Liver (tissue), 9 donors: ENCODE measurements around the gene RNF217. TPM values are rescaled to one million over a fixed set of nuclear protein-coding genes. Genes with fewer than 3 reads are reported as not detected.

Experiments
- DNase-seq: peaks from one replicate; pipeline ENCODE4 v3.0.0-alpha.2; 2017; ENCODE audit warnings: low spot score
- H3K27ac ChIP-seq, 2 donors: one replicate each; pipeline ENCODE4 v1.7.0; 2013; ENCODE audit warnings: inconsistent platforms in 2 of 2, low read length in 2 of 2, control low read depth in 1 of 2, low read depth in 1 of 2, mild to moderate bottlenecking in 1 of 2
- H3K27me3 ChIP-seq, 4 donors: one replicate each; pipeline versions ENCODE4 v1.6.1 to v1.7.0; 2013; ENCODE audit warnings: low read length in 3 of 4, inconsistent platforms in 1 of 4, mild to moderate bottlenecking in 1 of 4, moderate library complexity in 1 of 4; ENCODE audit not compliant: control insufficient read depth in 4 of 4, insufficient read depth in 4 of 4
- H3K36me3 ChIP-seq, 4 donors: one replicate each; pipeline versions ENCODE4 v1.6.1 to v1.7.0; 2013; ENCODE audit warnings: low read length in 3 of 4, mild to moderate bottlenecking in 3 of 4, low read depth in 1 of 4, moderate library complexity in 1 of 4; ENCODE audit not compliant: control insufficient read depth in 4 of 4, insufficient read depth in 3 of 4
- H3K4me1 ChIP-seq, 4 donors: one replicate each; pipeline versions ENCODE4 v1.6.1 to v1.7.0; 2013; ENCODE audit warnings: low read length in 3 of 4, mild to moderate bottlenecking in 3 of 4, moderate library complexity in 1 of 4; ENCODE audit not compliant: control insufficient read depth in 4 of 4, insufficient read depth in 4 of 4
- H3K4me3 ChIP-seq, 3 donors: one replicate each; pipeline versions ENCODE4 v1.6.1 to v1.7.0; 2013; ENCODE audit warnings: low read length in 3 of 3, control low read depth in 1 of 3, low read depth in 1 of 3, mild to moderate bottlenecking in 1 of 3
- H3K9ac ChIP-seq, 2 donors: one replicate each; pipeline ENCODE4 v1.7.0; 2013; ENCODE audit warnings: low read length in 2 of 2, mild to moderate bottlenecking in 2 of 2, moderate library complexity in 2 of 2, control low read depth in 1 of 2, low read depth in 1 of 2
- H3K9me3 ChIP-seq, 4 donors: one replicate each; pipeline versions ENCODE4 v1.6.1 to v1.7.0; 2013; ENCODE audit warnings: low read length in 3 of 4; ENCODE audit not compliant: control insufficient read depth in 4 of 4
- ATF3 ChIP-seq: IDR thresholded peaks from 2 replicates; pipeline ENCODE4 v1.6.1; 2016; ENCODE audit warnings: antibody characterized with exemption
- EGR1 ChIP-seq, 2 donors: IDR thresholded peaks; 2 replicates each; pipeline ENCODE4 v1.6.1; 2016 to 2018; ENCODE audit warnings: antibody characterized with exemption in 2 of 2, low read depth in 2 of 2
- FOXA1 ChIP-seq: IDR thresholded peaks from 2 replicates; pipeline ENCODE4 v1.6.1; 2016; ENCODE audit warnings: antibody characterized with exemption
- FOXA2 ChIP-seq: IDR thresholded peaks from 2 replicates; pipeline ENCODE4 v1.6.1; 2016; ENCODE audit warnings: antibody characterized with exemption
- GABPA ChIP-seq, 2 donors: IDR thresholded peaks in 1 of 2; conservative IDR thresholded peaks in 1 of 2; 2 replicates each; pipeline ENCODE4 v1.6.1; 2016; ENCODE audit warnings: antibody characterized with exemption in 2 of 2, mild to moderate bottlenecking in 1 of 2, moderate library complexity in 1 of 2
- HNF4A ChIP-seq, 2 donors: conservative IDR thresholded peaks; 2 replicates each; pipeline ENCODE4 v1.6.1; 2016; ENCODE audit warnings: antibody characterized with exemption in 2 of 2, mild to moderate bottlenecking in 2 of 2
- HNF4G ChIP-seq: IDR thresholded peaks from 2 replicates; pipeline ENCODE4 v1.6.1; 2016; ENCODE audit warnings: antibody characterized with exemption
- JUND ChIP-seq, 2 donors: IDR thresholded peaks; 2 replicates each; pipeline ENCODE4 v1.6.1; 2016; ENCODE audit warnings: antibody characterized with exemption in 2 of 2
- NR2F2 ChIP-seq: IDR thresholded peaks from 2 replicates; pipeline ENCODE4 v1.6.1; 2016; ENCODE audit warnings: antibody characterized with exemption
- RAD21 ChIP-seq, 2 donors: IDR thresholded peaks; 2 replicates each; pipeline ENCODE4 v1.6.1; 2016; ENCODE audit warnings: antibody characterized with exemption in 2 of 2, mild to moderate bottlenecking in 2 of 2
- REST ChIP-seq: IDR thresholded peaks from 2 replicates; pipeline ENCODE4 v1.6.1; 2016; ENCODE audit warnings: antibody characterized with exemption, mild to moderate bottlenecking
- RXRA ChIP-seq, 2 donors: IDR thresholded peaks; 2 replicates each; pipeline ENCODE4 v1.6.1; 2017 to 2018; ENCODE audit warnings: antibody characterized with exemption in 2 of 2, mild to moderate bottlenecking in 1 of 2
- SP1 ChIP-seq: IDR thresholded peaks from 2 replicates; pipeline ENCODE4 v1.6.1; 2018; ENCODE audit warnings: antibody characterized with exemption, mild to moderate bottlenecking
- TAF1 ChIP-seq: conservative IDR thresholded peaks from 2 replicates; pipeline ENCODE4 v1.6.1; 2016; ENCODE audit warnings: antibody characterized with exemption, mild to moderate bottlenecking
- YY1 ChIP-seq: IDR thresholded peaks from 2 replicates; pipeline ENCODE4 v1.6.1; 2016; ENCODE audit warnings: antibody characterized with exemption, mild to moderate bottlenecking
- ZBTB33 ChIP-seq: IDR thresholded peaks from 2 replicates; pipeline ENCODE4 v1.6.1; 2016; ENCODE audit warnings: antibody characterized with exemption
- WGBS: extraction: QIAGEN DNeasy Blood & Tissue Kit; methylation state at CpG from one replicate; pipeline ENCODE4 v1.1.7; 2013; 5-methylcytosine and 5-hydroxymethylcytosine counted together
- polyA plus RNA-seq, 2 donors: library from polyadenylated mRNA; stranded (reverse) in 1 of 2; unstranded in 1 of 2; fragments of 200-250 nt in 1 of 2; fragments of >200 nt in 1 of 2; fragmentation: Nextera tagmentation in 1 of 2; extraction: Ambion mirVana in 1 of 2; gene quantifications; one replicate each; pipeline versions ENCODE4 v1.2.1 to v1.2.3, GENCODE V29; 2013 to 2015
- total RNA-seq, 2 donors: library from RNA; depleted of rRNA; stranded (reverse); fragments of >200 nt; gene quantifications; one replicate each; pipeline ENCODE4 v1.2.3, GENCODE V29; 2014
- TF ChIP-seq, protein P1 (sequence below): fragments of 150-350 bp; IDR thresholded peaks from 2 replicates; pipeline ENCODE4 v1.5.1; 2017; ENCODE audit warnings: improper control_type of control experiment, low read depth, low read length; ENCODE audit not compliant: missing input control
- TF ChIP-seq, protein P2 (sequence below): IDR thresholded peaks from 2 replicates; pipeline ENCODE4 v1.6.1; 2016; ENCODE audit warnings: antibody characterized with exemption
- donor health status: healthy.
- donor health status: healthy.
- donor health status: healthy.
- donor health status: healthy.
- donor health status: healthy.

Gene RNF217
- total and polyA plus RNA-seq, 4 donors: 2.3 to 18.3 (median 4.1) TPM

GRCh38 chr6:125076482-125076742 is 114.2 kb downstream of the RNF217 start:
- Histone ChIP-seq H3K4me1 (no peaks in the 10 kb centered on the region), H3K4me3 (no peak overlapping the region), H3K36me3 (peaks cover 2 to 20% (median 9%) of the 10 kb centered on the region in 4 donors), H3K27ac (no peak overlapping the region), H3K9ac (no peak overlapping the region), H3K27me3 (no peaks in the 10 kb centered on the region), H3K9me3 (no peaks in the 10 kb centered on the region)
- DNase-seq: no peak
- TF ChIP-seq TAF1 (no peak), RXRA (IDR thresholded peaks at IDR 0.05) (no peak), JUND (IDR thresholded peaks at IDR 0.05) (no peak), EGR1 (IDR thresholded peaks at IDR 0.05; ENCODE audit: low read depth in 2 of 2) (no peak), YY1 (no peak), HNF4G (no peak), SP1 (no peak), NR2F2 (no peak), GABPA (IDR thresholded peaks at IDR 0.05 in 1 of 2, conservative IDR thresholded peaks at IDR 0.05 in 1 of 2) (no peak), HNF4A (conservative IDR thresholded peaks at IDR 0.05) (no peak), FOXA2 (no peak), ZBTB33 (no peak), FOXA1 (no peak), REST (no peak), ATF3 (no peak), RAD21 (IDR thresholded peaks at IDR 0.05) (no peak)
- TF ChIP-seq, protein P1, sequence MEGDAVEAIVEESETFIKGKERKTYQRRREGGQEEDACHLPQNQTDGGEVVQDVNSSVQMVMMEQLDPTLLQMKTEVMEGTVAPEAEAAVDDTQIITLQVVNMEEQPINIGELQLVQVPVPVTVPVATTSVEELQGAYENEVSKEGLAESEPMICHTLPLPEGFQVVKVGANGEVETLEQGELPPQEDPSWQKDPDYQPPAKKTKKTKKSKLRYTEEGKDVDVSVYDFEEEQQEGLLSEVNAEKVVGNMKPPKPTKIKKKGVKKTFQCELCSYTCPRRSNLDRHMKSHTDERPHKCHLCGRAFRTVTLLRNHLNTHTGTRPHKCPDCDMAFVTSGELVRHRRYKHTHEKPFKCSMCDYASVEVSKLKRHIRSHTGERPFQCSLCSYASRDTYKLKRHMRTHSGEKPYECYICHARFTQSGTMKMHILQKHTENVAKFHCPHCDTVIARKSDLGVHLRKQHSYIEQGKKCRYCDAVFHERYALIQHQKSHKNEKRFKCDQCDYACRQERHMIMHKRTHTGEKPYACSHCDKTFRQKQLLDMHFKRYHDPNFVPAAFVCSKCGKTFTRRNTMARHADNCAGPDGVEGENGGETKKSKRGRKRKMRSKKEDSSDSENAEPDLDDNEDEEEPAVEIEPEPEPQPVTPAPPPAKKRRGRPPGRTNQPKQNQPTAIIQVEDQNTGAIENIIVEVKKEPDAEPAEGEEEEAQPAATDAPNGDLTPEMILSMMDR: no peak
- TF ChIP-seq, protein P2, sequence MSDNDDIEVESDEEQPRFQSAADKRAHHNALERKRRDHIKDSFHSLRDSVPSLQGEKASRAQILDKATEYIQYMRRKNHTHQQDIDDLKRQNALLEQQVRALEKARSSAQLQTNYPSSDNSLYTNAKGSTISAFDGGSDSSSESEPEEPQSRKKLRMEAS: no peak
- 95% methylated on average over 3 of the region's 3 CpGs for WGBS

DNA sequence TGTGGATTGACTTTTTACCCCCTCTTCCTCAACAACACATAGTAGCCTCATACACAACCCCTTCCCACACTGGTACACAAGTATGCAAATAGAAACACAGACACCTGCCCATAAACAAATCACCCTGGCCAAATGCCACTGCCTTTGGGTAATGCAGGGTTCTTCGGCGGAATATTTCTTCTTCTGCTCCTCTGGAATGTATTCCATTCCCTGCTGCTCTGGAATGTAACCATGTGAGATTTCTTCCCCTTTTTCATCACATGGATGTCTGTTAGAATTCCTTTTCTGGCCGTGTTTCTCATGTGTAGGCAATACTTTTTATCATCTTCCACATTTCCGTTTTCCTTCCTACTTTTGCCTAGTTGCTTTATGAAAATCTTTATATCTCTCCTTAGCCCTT is 115.2 kb downstream of the RNF217 start:
- H3K27me3 ChIP-seq: no peaks in the 10 kb centered on the region
- H3K4me3 ChIP-seq: no peak overlapping the region
- DNase-seq: no peak
- 91% methylated on average over 4 of the region's 4 CpGs for WGBS
- peaks cover 2 to 31% (median 9%) of the 10 kb centered on the region in 4 donors for H3K36me3 ChIP-seq
- H3K9ac ChIP-seq: no peak overlapping the region
- no peaks in the 10 kb centered on the region for H3K9me3 ChIP-seq
- no peak overlapping the region for H3K27ac ChIP-seq
- no peaks in the 10 kb centered on the region for H3K4me1 ChIP-seq
- TF ChIP-seq SP1: no peak
- no peak for TF ChIP-seq HNF4G
- no peak for TF ChIP-seq GABPA (IDR thresholded peaks at IDR 0.05 in 1 of 2, conservative IDR thresholded peaks at IDR 0.05 in 1 of 2)
- TF ChIP-seq REST: no peak
- no peak for TF ChIP-seq TAF1
- no peak for TF ChIP-seq YY1
- TF ChIP-seq FOXA1: no peak
- TF ChIP-seq RAD21 (IDR thresholded peaks at IDR 0.05): no peak
- TF ChIP-seq HNF4A (conservative IDR thresholded peaks at IDR 0.05): no peak
- no peak for TF ChIP-seq RXRA (IDR thresholded peaks at IDR 0.05)
- TF ChIP-seq FOXA2: no peak
- no peak for TF ChIP-seq ZBTB33
- TF ChIP-seq, protein P2: no peak
- no peak for TF ChIP-seq NR2F2
- no peak for TF ChIP-seq EGR1 (IDR thresholded peaks at IDR 0.05; ENCODE audit: low read depth in 2 of 2)
